Measurements from ENCODE around the gene SMIM44.

DNA sequence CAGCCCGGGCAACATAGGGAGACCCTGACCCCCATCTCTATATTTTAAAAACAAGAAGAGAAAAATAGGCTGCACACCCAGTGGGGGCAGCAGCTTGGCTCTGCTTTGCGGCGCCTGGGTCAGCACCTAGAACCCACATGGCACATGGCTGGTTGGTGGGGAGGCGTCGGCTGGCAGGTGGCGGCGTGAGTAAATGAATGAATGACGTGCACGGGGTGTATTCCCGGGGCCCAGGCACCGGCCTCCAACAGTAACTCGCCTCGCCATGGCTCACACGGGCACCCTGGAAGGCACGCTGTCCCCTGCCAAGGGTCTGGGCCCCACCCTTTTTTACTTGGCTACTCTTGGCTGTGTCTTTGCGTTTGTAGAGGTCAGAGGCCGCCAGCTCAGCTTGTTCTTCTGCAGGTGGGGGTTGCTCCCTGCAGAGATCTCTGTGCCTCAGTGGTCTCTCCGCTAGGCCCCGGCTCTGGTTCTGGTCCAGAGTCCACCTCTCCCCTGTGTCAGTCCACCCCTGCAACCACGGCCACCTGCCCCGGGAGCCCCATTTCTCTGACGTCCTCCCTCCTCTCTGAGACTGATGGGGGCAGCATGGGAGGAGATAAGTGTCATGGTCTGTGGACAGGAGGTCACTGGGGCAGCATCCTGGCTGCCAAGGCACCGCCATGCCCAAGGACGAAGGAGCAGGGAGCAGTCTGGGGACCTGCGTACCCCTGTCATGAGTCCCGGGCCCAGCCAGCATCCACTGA, 28.4 kb upstream of the SMIM44 start:
- TF ChIP-seq, protein P1, sequence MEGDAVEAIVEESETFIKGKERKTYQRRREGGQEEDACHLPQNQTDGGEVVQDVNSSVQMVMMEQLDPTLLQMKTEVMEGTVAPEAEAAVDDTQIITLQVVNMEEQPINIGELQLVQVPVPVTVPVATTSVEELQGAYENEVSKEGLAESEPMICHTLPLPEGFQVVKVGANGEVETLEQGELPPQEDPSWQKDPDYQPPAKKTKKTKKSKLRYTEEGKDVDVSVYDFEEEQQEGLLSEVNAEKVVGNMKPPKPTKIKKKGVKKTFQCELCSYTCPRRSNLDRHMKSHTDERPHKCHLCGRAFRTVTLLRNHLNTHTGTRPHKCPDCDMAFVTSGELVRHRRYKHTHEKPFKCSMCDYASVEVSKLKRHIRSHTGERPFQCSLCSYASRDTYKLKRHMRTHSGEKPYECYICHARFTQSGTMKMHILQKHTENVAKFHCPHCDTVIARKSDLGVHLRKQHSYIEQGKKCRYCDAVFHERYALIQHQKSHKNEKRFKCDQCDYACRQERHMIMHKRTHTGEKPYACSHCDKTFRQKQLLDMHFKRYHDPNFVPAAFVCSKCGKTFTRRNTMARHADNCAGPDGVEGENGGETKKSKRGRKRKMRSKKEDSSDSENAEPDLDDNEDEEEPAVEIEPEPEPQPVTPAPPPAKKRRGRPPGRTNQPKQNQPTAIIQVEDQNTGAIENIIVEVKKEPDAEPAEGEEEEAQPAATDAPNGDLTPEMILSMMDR (conservative IDR thresholded peaks at IDR 0.05): no peak
- no peak for TF ChIP-seq EZH2 (IDR thresholded peaks at IDR 0.05; ENCODE audit: low read depth)

Data from PC-9 (cell line).